Endothelial cell of umbilical vein (primary cell): ENCODE results near the gene MT1X. TPM values are rescaled to one million over a fixed set of nuclear protein-coding genes. Genes with fewer than 3 reads are reported as not detected.

ENCODE experiments used
- BruUV-seq: library from RNA; stranded (reverse); fragments of 400-500 nt; replicated peaks from 2 replicates; lab custom pipeline; 2021; lab: Mats Ljungman, UMichigan
- CTCF ChIA-PET: fragments of 300-600, 350-600 bp; sonication (Branson Sonifier 250); formaldehyde crosslinking; loops from one replicate; lab custom pipeline; 2021; ENCODE audit warnings: antibody characterized with exemption, inconsistent platforms; lab: Charles Lee
- POLR2A ChIA-PET: fragments of 300-600, 350-600 bp; sonication (Branson Sonifier 250); formaldehyde crosslinking; loops from one replicate; lab custom pipeline; 2021; ENCODE audit warnings: antibody characterized with exemption, inconsistent platforms; lab: Charles Lee
- DNase-seq: peaks from one replicate; pipeline ENCODE4 v3.0.0-alpha.2; 2011; ENCODE audit warnings: low read depth, low spot score
- FAIRE-seq: peaks from 2 replicates; lab custom pipeline; 2011; peaks lifted over from hg19 to GRCh38; lab: Jason Lieb, UNC
- H2AFZ ChIP-seq: 2 replicates; pipeline ENCODE4 v1.6.0; 2012; ENCODE audit warnings: low read depth, low read length, control low read depth, inconsistent platforms
- H3K27ac ChIP-seq: 2 replicates; pipeline ENCODE4 v1.5.1; 2011; ENCODE audit warnings: low read depth, mild to moderate bottlenecking, control low read depth, low read length, moderate library complexity; ENCODE audit not compliant: insufficient read depth
- H3K27me3 ChIP-seq, 2 experiments: 2 replicates each; pipeline versions ENCODE4 v1.6.0 to v1.6.1; 2011; ENCODE audit warnings: low read length in 2 of 2, mixed read lengths in 1 of 2; ENCODE audit not compliant: control insufficient read depth in 2 of 2, insufficient read depth in 2 of 2
- H3K36me3 ChIP-seq, 2 experiments: 2 replicates in 1 of 2; 3 replicates in 1 of 2; pipeline ENCODE4 v1.5.1; 2011; ENCODE audit warnings: low read length in 2 of 2, mild to moderate bottlenecking in 1 of 2, moderate library complexity in 1 of 2; ENCODE audit not compliant: control insufficient read depth in 2 of 2, insufficient read depth in 2 of 2; ENCODE audit errors: extremely low read depth in 1 of 2
- H3K4me1 ChIP-seq: 3 replicates; pipeline ENCODE4 v1.5.1; 2011; ENCODE audit warnings: mild to moderate bottlenecking, low read length; ENCODE audit not compliant: control insufficient read depth, insufficient read depth; ENCODE audit errors: extremely low read depth
- H3K4me2 ChIP-seq: 2 replicates; pipeline ENCODE4 v1.6.1; 2011; ENCODE audit warnings: low read length, control low read depth, mixed read lengths; ENCODE audit not compliant: insufficient read depth
- H3K4me3 ChIP-seq, 3 experiments: fragments of 200-600 bp in 1 of 3; sonication (generic), shearing (Covaris generic) in 1 of 3; replicated peaks in 1 of 3; 2 replicates each; pipeline ENCODE4 v1.5.1; 2011 to 2016; ENCODE audit warnings: control low read depth in 3 of 3, low read length in 3 of 3, mild to moderate bottlenecking in 2 of 3, inconsistent platforms in 1 of 3, low read depth in 1 of 3, moderate library complexity in 1 of 3; ENCODE audit not compliant: insufficient read depth in 1 of 3
- H3K79me2 ChIP-seq: 2 replicates; pipeline ENCODE4 v1.6.0; 2012; ENCODE audit warnings: low read length, inconsistent platforms; ENCODE audit not compliant: control insufficient read depth, insufficient read depth
- H3K9ac ChIP-seq: replicated peaks from 2 replicates; pipeline ENCODE3; 2011; ENCODE audit warnings: low read length, control low read depth; ENCODE audit not compliant: insufficient read depth; ENCODE audit errors: extremely low read depth
- H3K9me1 ChIP-seq: replicated peaks from 3 replicates; pipeline ENCODE4 v1.6.0; 2011; ENCODE audit warnings: mild to moderate bottlenecking, low read length; ENCODE audit not compliant: control insufficient read depth, insufficient read depth; ENCODE audit errors: extremely low read depth
- H3K9me3 ChIP-seq: replicated peaks from 2 replicates; pipeline ENCODE4 v1.5.1; 2012; ENCODE audit warnings: low read length, inconsistent platforms; ENCODE audit not compliant: control insufficient read depth, insufficient read depth
- H4K20me1 ChIP-seq: replicated peaks from 2 replicates; pipeline ENCODE3; 2011; ENCODE audit warnings: mild to moderate bottlenecking, low read length; ENCODE audit not compliant: control insufficient read depth, insufficient read depth; ENCODE audit errors: extremely low read depth
- EZH2 ChIP-seq: IDR thresholded peaks from 2 replicates; pipeline ENCODE4 v1.6.1; 2012; ENCODE audit warnings: borderline replicate concordance, low read depth, mild to moderate bottlenecking, moderate library complexity, low read length, inconsistent platforms; ENCODE audit not compliant: severe bottlenecking
- FOS ChIP-seq: IDR thresholded peaks from 2 replicates; pipeline ENCODE4 v1.6.1; 2011; ENCODE audit warnings: mild to moderate bottlenecking, low read length, moderate library complexity, borderline replicate concordance; ENCODE audit not compliant: insufficient read depth
- GATA2 ChIP-seq: IDR thresholded peaks from 2 replicates; pipeline ENCODE4 v1.7.0; 2011; ENCODE audit warnings: low read depth, mild to moderate bottlenecking, moderate library complexity, mixed read lengths, low read length; ENCODE audit not compliant: insufficient read length, insufficient read depth
- JUN ChIP-seq: IDR thresholded peaks from 2 replicates; pipeline ENCODE4 v1.6.1; 2011; ENCODE audit warnings: borderline replicate concordance, low read depth; ENCODE audit not compliant: insufficient read length, insufficient read depth
- MYC ChIP-seq: IDR thresholded peaks from one replicate; pipeline ENCODE4 v1.6.1; 2011; ENCODE audit warnings: mild to moderate bottlenecking, low read depth, low read length
- POLR2A ChIP-seq: IDR thresholded peaks from 2 replicates; pipeline ENCODE4 v1.6.1; 2012; ENCODE audit warnings: low read depth, mild to moderate bottlenecking, control low read depth, low read length
- POLR2AphosphoS5 ChIP-seq: IDR thresholded peaks from 2 replicates; pipeline ENCODE4 v1.6.1; 2012; ENCODE audit warnings: low read depth, mild to moderate bottlenecking, control low read depth, low read length, moderate library complexity; ENCODE audit not compliant: insufficient read depth
- dilution Hi-C: fragments of 300-500 bp; cut with MboI; formaldehyde crosslinking; loops from one replicate; pipeline ENCODE4 v1.15.0; 2019; ENCODE audit warnings: low sequenced_read_pairs; ENCODE audit not compliant: extremely low pct_ligation_motif_present
- intact Hi-C: fragments of 100-400 bp; cut with micrococcal nuclease; formaldehyde crosslinking; loops from one replicate; pipeline ENCODE4 v1.10.0; 2022
- polyA plus RNA-seq, 4 experiments: library from polyadenylated mRNA; depleted of rRNA in 3 of 4; stranded (reverse) in 3 of 4; unstranded in 1 of 4; fragments of >200 nt; gene quantifications; 2 replicates each; pipeline versions ENCODE4 v1.2.1 to v1.2.3, GENCODE V29; 2011 to 2012; ENCODE audit warnings: missing spikeins in 1 of 4
- total RNA-seq: library from RNA; stranded (reverse); gene quantifications from 2 replicates; pipeline ENCODE4 v1.2.3, GENCODE V29; 2021
- TF ChIP-seq, protein P1 (sequence below), 2 donors: IDR thresholded peaks; 1 replicate in 1 of 2; 2 replicates in 1 of 2; pipeline ENCODE4 v1.5.1; 2011; ENCODE audit warnings: low read length in 2 of 2, mild to moderate bottlenecking in 2 of 2, moderate library complexity in 2 of 2, control low read depth in 1 of 2, inconsistent platforms in 1 of 2, low read depth in 1 of 2; ENCODE audit not compliant: insufficient read depth in 1 of 2; ENCODE audit errors: extremely low read depth in 1 of 2
- TF ChIP-seq, protein P2 (sequence below): IDR thresholded peaks from 2 replicates; pipeline ENCODE4 v1.6.1; 2011; ENCODE audit not compliant: insufficient read depth, insufficient read length

The MT1X gene
- total and polyA plus RNA-seq, 2 donors (not counting 3 experiments of a cell fraction or from before 2014, with no cell fraction given): 15.6 to 46.7 TPM

DNA sequence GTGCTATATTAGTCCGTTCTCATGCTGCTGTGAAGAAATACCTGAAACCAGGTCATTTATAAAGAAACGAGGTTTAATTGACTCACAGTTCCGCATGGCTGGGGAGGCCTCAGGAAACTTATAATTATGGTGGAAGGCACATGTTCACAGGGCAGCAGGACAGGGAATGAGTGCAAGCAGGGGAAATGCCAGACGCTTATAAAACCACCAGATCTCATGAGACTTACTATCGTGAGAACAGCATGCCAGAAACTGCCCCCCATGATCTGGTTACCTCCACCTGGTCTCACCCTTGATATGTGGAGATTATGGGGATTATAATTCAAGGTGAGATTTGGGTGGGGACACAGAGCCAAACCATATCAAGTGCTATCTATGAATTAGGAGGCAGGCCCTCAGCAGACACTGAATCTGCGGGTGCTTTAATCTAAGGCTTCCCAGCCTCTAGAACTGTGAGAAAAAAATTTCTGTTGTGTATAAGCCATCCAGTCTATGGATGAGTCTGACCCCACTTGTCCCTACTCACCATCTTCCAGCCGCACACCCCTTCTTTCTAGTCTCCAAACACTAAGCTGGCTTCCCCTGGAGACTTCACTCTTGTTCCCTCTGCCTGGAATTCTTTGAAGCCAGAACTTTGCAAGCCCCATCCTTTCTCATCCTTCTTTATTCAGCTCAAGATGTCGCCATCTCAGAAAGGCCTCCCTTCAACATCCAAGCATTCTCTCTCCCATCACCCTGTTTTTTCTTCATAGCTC lies 46.9 kb downstream of the MT1X start:
- Histone ChIP-seq H3K4me2 (peak overlapping the region; percentile 91), H4K20me1 (no peaks in the 10 kb centered on the region), H3K9ac (peak overlapping the region; percentile 84), H3K36me3 (no peaks in the 10 kb centered on the region), H3K79me2 (peaks cover 40% of the 10 kb centered on the region), H3K27ac (peak overlapping the region; percentile 65), H2AFZ (peak overlapping the region; percentile 91), H3K9me1 (no peaks in the 10 kb centered on the region), H3K4me1 (peaks cover 17% of the 10 kb centered on the region), H3K4me3 (peak overlapping the region; percentile 34 to 91 (median 66)), H3K9me3 (no peaks in the 10 kb centered on the region), H3K27me3 (no peaks in the 10 kb centered on the region)
- no peak for TF ChIP-seq POLR2AphosphoS5
- TF ChIP-seq MYC: no peak
- TF ChIP-seq, protein P1, sequence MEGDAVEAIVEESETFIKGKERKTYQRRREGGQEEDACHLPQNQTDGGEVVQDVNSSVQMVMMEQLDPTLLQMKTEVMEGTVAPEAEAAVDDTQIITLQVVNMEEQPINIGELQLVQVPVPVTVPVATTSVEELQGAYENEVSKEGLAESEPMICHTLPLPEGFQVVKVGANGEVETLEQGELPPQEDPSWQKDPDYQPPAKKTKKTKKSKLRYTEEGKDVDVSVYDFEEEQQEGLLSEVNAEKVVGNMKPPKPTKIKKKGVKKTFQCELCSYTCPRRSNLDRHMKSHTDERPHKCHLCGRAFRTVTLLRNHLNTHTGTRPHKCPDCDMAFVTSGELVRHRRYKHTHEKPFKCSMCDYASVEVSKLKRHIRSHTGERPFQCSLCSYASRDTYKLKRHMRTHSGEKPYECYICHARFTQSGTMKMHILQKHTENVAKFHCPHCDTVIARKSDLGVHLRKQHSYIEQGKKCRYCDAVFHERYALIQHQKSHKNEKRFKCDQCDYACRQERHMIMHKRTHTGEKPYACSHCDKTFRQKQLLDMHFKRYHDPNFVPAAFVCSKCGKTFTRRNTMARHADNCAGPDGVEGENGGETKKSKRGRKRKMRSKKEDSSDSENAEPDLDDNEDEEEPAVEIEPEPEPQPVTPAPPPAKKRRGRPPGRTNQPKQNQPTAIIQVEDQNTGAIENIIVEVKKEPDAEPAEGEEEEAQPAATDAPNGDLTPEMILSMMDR (IDR thresholded peaks at IDR 0.05; ENCODE audit: extremely low read depth in 1 of 2, insufficient read depth in 1 of 2, low read depth in 1 of 2, low read length in 2 of 2): no peak
- no peak for TF ChIP-seq FOS
- no peak for TF ChIP-seq JUN
- TF ChIP-seq, protein P2, sequence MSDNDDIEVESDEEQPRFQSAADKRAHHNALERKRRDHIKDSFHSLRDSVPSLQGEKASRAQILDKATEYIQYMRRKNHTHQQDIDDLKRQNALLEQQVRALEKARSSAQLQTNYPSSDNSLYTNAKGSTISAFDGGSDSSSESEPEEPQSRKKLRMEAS: no peak
- TF ChIP-seq POLR2A: no peak
- no peak for TF ChIP-seq EZH2
- TF ChIP-seq GATA2: no peak
- FAIRE-seq (peak; percentile 62), DNase-seq (no peak)
- CTCF ChIA-PET: interaction anchor here (0.7 to 1.5 kb wide), 5 partner anchors 10 to 123 kb away, joined by 3 to 6 read pairs (median 4); no protein-coding TSS in a partner anchor
- intact Hi-C loops: no loop called here
- BruUV-seq: TSS peak; percentile 72
- dilution Hi-C loops: no loop called here
- POLR2A ChIA-PET: interaction anchor here (0.6 kb wide), 1 partner anchor 65 kb away, joined by 3 read pairs; no protein-coding TSS in a partner anchor
